ENCODE measurements around the gene EVC. TPM values are rescaled to one million over a fixed set of nuclear protein-coding genes. Genes with fewer than 3 reads are reported as not detected.

EVC gene
- polyA plus RNA-seq, 2 donors = 2.0 to 4.0 TPM

GRCh38 chr4:5689065-5689464 is 21.9 kb upstream of the EVC start:
- WGBS, 2 donors = 88 to 89% methylated on average over 8 of the region's 8 CpGs

GRCh38 chr4:5691491-5692132 is 19.4 kb upstream of the EVC start:
- Histone ChIP-seq H3K36me3 (ENCODE audit: control insufficient read depth in 2 of 2, insufficient read depth in 2 of 2, low read length in 1 of 2) (peaks cover 9 to 19% of the 10 kb centered on the region in 2 donors), H3K4me3 (ENCODE audit: low read depth in 1 of 2, low read length in 2 of 2) (no peak overlapping the region)
- 89 to 91% methylated on average over 7 of the region's 7 CpGs for WGBS, 2 donors

More at GRCh38 chr4:5689065-5689464, 21.9 kb upstream of the EVC start:
- H3K4me3 ChIP-seq (ENCODE audit: low read depth in 1 of 2, low read length in 2 of 2) = no peak overlapping the region
- H3K27me3 ChIP-seq (ENCODE audit: control insufficient read depth in 1 of 2, insufficient read depth in 2 of 2, low read length in 2 of 2) = no peaks in the 10 kb centered on the region
- H3K4me1 ChIP-seq (ENCODE audit: control insufficient read depth in 2 of 2, insufficient read depth in 2 of 2, low read length in 1 of 2) = no peaks in the 10 kb centered on the region
- no peak overlapping the region for H3K27ac ChIP-seq (ENCODE audit: low read depth in 2 of 2, low read length in 1 of 2)
- H3K36me3 ChIP-seq (ENCODE audit: control insufficient read depth in 2 of 2, insufficient read depth in 2 of 2, low read length in 1 of 2) = peaks cover 9 to 31% of the 10 kb centered on the region in 2 donors
- no peaks in the 10 kb centered on the region for H3K9me3 ChIP-seq (ENCODE audit: control insufficient read depth in 2 of 2, insufficient read depth in 1 of 2, low read depth in 1 of 2, low read length in 1 of 2)

GRCh38 chr4:5693871-5694270 is 17.1 kb upstream of the EVC start:
- Histone ChIP-seq H3K9me3 (ENCODE audit: control insufficient read depth in 2 of 2, insufficient read depth in 1 of 2, low read depth in 1 of 2, low read length in 1 of 2) (no peaks in the 10 kb centered on the region), H3K36me3 (ENCODE audit: control insufficient read depth in 2 of 2, insufficient read depth in 2 of 2, low read length in 1 of 2) (peaks cover 16 to 19% of the 10 kb centered on the region in 2 donors), H3K27ac (ENCODE audit: low read depth in 2 of 2, low read length in 1 of 2) (no peak overlapping the region), H3K4me1 (ENCODE audit: control insufficient read depth in 2 of 2, insufficient read depth in 2 of 2, low read length in 1 of 2) (no peaks in the 10 kb centered on the region), H3K27me3 (ENCODE audit: control insufficient read depth in 1 of 2, insufficient read depth in 2 of 2, low read length in 2 of 2) (no peaks in the 10 kb centered on the region), H3K4me3 (ENCODE audit: low read depth in 1 of 2, low read length in 2 of 2) (no peak overlapping the region)
- WGBS, 2 donors = 79 to 85% methylated on average over 4 of the region's 4 CpGs

More at GRCh38 chr4:5691491-5692132, 19.4 kb upstream of the EVC start:
- Histone ChIP-seq H3K27ac (ENCODE audit: low read depth in 2 of 2, low read length in 1 of 2) (no peak overlapping the region), H3K9me3 (ENCODE audit: control insufficient read depth in 2 of 2, insufficient read depth in 1 of 2, low read depth in 1 of 2, low read length in 1 of 2) (no peaks in the 10 kb centered on the region), H3K4me1 (ENCODE audit: control insufficient read depth in 2 of 2, insufficient read depth in 2 of 2, low read length in 1 of 2) (no peaks in the 10 kb centered on the region), H3K27me3 (ENCODE audit: control insufficient read depth in 1 of 2, insufficient read depth in 2 of 2, low read length in 2 of 2) (no peaks in the 10 kb centered on the region)

GRCh38 chr4:5696341-5696740 is 14.7 kb upstream of the EVC start:
- 89 to 92% methylated on average over 11 of the region's 11 CpGs for WGBS, 2 donors
- Histone ChIP-seq H3K27me3 (ENCODE audit: control insufficient read depth in 1 of 2, insufficient read depth in 2 of 2, low read length in 2 of 2) (no peaks in the 10 kb centered on the region), H3K4me3 (ENCODE audit: low read depth in 1 of 2, low read length in 2 of 2) (no peak overlapping the region), H3K9me3 (ENCODE audit: control insufficient read depth in 2 of 2, insufficient read depth in 1 of 2, low read depth in 1 of 2, low read length in 1 of 2) (no peaks in the 10 kb centered on the region), H3K36me3 (ENCODE audit: control insufficient read depth in 2 of 2, insufficient read depth in 2 of 2, low read length in 1 of 2) (peaks cover 12 to 13% of the 10 kb centered on the region in 2 donors), H3K4me1 (ENCODE audit: control insufficient read depth in 2 of 2, insufficient read depth in 2 of 2, low read length in 1 of 2) (no peaks in the 10 kb centered on the region), H3K27ac (ENCODE audit: low read depth in 2 of 2, low read length in 1 of 2) (no peak overlapping the region)

- Histone ChIP-seq H3K27me3 (ENCODE audit: control insufficient read depth in 1 of 2, insufficient read depth in 2 of 2, low read length in 2 of 2) (no peaks in the 10 kb centered on the region), H3K36me3 (ENCODE audit: control insufficient read depth in 2 of 2, insufficient read depth in 2 of 2, low read length in 1 of 2) (peaks cover 7 to 9% of the 10 kb centered on the region in 2 donors), H3K27ac (ENCODE audit: low read depth in 2 of 2, low read length in 1 of 2) (no peak overlapping the region), H3K4me3 (ENCODE audit: low read depth in 1 of 2, low read length in 2 of 2) (no peak overlapping the region), H3K4me1 (ENCODE audit: control insufficient read depth in 2 of 2, insufficient read depth in 2 of 2, low read length in 1 of 2) (no peaks in the 10 kb centered on the region), H3K9me3 (ENCODE audit: control insufficient read depth in 2 of 2, insufficient read depth in 1 of 2, low read depth in 1 of 2, low read length in 1 of 2) (no peaks in the 10 kb centered on the region)
- whole genome bisulfite sequencing, 2 donors = 82 to 88% methylated on average over 5 of the region's 5 CpGs
These were observed 10.5 kb upstream of the EVC start for GRCh38 chr4:5700459-5700858.

GRCh38 chr4:5701971-5702370 is 9.0 kb upstream of the EVC start:
- Histone ChIP-seq H3K4me3 (ENCODE audit: low read depth in 1 of 2, low read length in 2 of 2) (no peak overlapping the region), H3K9me3 (ENCODE audit: control insufficient read depth in 2 of 2, insufficient read depth in 1 of 2, low read depth in 1 of 2, low read length in 1 of 2) (no peaks in the 10 kb centered on the region), H3K27me3 (ENCODE audit: control insufficient read depth in 1 of 2, insufficient read depth in 2 of 2, low read length in 2 of 2) (no peaks in the 10 kb centered on the region), H3K36me3 (ENCODE audit: control insufficient read depth in 2 of 2, insufficient read depth in 2 of 2, low read length in 1 of 2) (peaks cover 5 to 7% of the 10 kb centered on the region in 2 donors), H3K4me1 (ENCODE audit: control insufficient read depth in 2 of 2, insufficient read depth in 2 of 2, low read length in 1 of 2) (peaks cover 0 to 4% of the 10 kb centered on the region in 2 donors), H3K27ac (ENCODE audit: low read depth in 2 of 2, low read length in 1 of 2) (no peak overlapping the region)
- 92 to 97% methylated on average over 8 of the region's 8 CpGs for WGBS, 2 donors

- no peaks in the 10 kb centered on the region for H3K9me3 ChIP-seq (ENCODE audit: control insufficient read depth in 2 of 2, insufficient read depth in 1 of 2, low read depth in 1 of 2, low read length in 1 of 2)
- H3K4me3 ChIP-seq (ENCODE audit: low read depth in 1 of 2, low read length in 2 of 2) = no peak overlapping the region
- H3K27ac ChIP-seq (ENCODE audit: low read depth in 2 of 2, low read length in 1 of 2) = no peak overlapping the region
- H3K36me3 ChIP-seq (ENCODE audit: control insufficient read depth in 2 of 2, insufficient read depth in 2 of 2, low read length in 1 of 2) = peaks cover 0 to 2% of the 10 kb centered on the region in 2 donors
- peaks cover 7 to 11% of the 10 kb centered on the region in 2 donors for H3K4me1 ChIP-seq (ENCODE audit: control insufficient read depth in 2 of 2, insufficient read depth in 2 of 2, low read length in 1 of 2)
- no peaks in the 10 kb centered on the region for H3K27me3 ChIP-seq (ENCODE audit: control insufficient read depth in 1 of 2, insufficient read depth in 2 of 2, low read length in 2 of 2)
- 96% methylated on average over 5 of the region's 5 CpGs for WGBS, 2 donors
These were observed 7.2 kb upstream of the EVC start for GRCh38 chr4:5703831-5704230.

- Histone ChIP-seq H3K27ac (ENCODE audit: low read depth in 2 of 2, low read length in 1 of 2) (no peak overlapping the region), H3K9me3 (ENCODE audit: control insufficient read depth in 2 of 2, insufficient read depth in 1 of 2, low read depth in 1 of 2, low read length in 1 of 2) (no peaks in the 10 kb centered on the region), H3K4me3 (ENCODE audit: low read depth in 1 of 2, low read length in 2 of 2) (no peak overlapping the region), H3K4me1 (ENCODE audit: control insufficient read depth in 2 of 2, insufficient read depth in 2 of 2, low read length in 1 of 2) (peaks cover 7 to 11% of the 10 kb centered on the region in 2 donors), H3K27me3 (ENCODE audit: control insufficient read depth in 1 of 2, insufficient read depth in 2 of 2, low read length in 2 of 2) (no peaks in the 10 kb centered on the region), H3K36me3 (ENCODE audit: control insufficient read depth in 2 of 2, insufficient read depth in 2 of 2, low read length in 1 of 2) (peaks cover 0 to 2% of the 10 kb centered on the region in 2 donors)
- WGBS, 2 donors = 92 to 93% methylated on average over 6 of the region's 6 CpGs
These were observed 6.7 kb upstream of the EVC start for GRCh38 chr4:5704276-5704675.

GRCh38 chr4:5705647-5706320 is 5.2 kb upstream of the EVC start:
- Histone ChIP-seq H3K4me1 (ENCODE audit: control insufficient read depth in 2 of 2, insufficient read depth in 2 of 2, low read length in 1 of 2) (peaks cover 7 to 11% of the 10 kb centered on the region in 2 donors), H3K4me3 (ENCODE audit: low read depth in 1 of 2, low read length in 2 of 2) (no peak overlapping the region)

More at GRCh38 chr4:5705647-5706320, 5.2 kb upstream of the EVC start:
- 79 to 81% methylated on average over 5 of the region's 5 CpGs for WGBS, 2 donors
- peaks cover 0 to 2% of the 10 kb centered on the region in 2 donors for H3K36me3 ChIP-seq (ENCODE audit: control insufficient read depth in 2 of 2, insufficient read depth in 2 of 2, low read length in 1 of 2)
- H3K9me3 ChIP-seq (ENCODE audit: control insufficient read depth in 2 of 2, insufficient read depth in 1 of 2, low read depth in 1 of 2, low read length in 1 of 2) = no peaks in the 10 kb centered on the region
- no peak overlapping the region for H3K27ac ChIP-seq (ENCODE audit: low read depth in 2 of 2, low read length in 1 of 2)
- H3K27me3 ChIP-seq (ENCODE audit: control insufficient read depth in 1 of 2, insufficient read depth in 2 of 2, low read length in 2 of 2) = no peaks in the 10 kb centered on the region

Measured in esophagus (tissue), 2 donors.